ENCODE data around the gene CTCF.
"Not testable (repeated sequence)": the region's sequence is repeated elsewhere in the genome, so short reads cannot be mapped to it uniquely, and the experiment has no call there.

The CTCF gene

GRCh38 chr16:67562526-67562917, at the start of gene CTCF:
TSS of gene CTCF (plus strand) at chr16:67562526. CDS start at chr16:67610833, 48,307 bp downstream.
- peak; percentile 89 for DNase-seq

- not testable (repeated sequence) for DNase-seq
Measured at GRCh38 chr16:67513892-67514291, 48.4 kb upstream of the CTCF start.

- DNase-seq: peak; percentile 63
Measured at GRCh38 chr16:67514382-67514828, 47.9 kb upstream of the CTCF start.

- DNase-seq: no peak
Measured at GRCh38 chr16:67516296-67517154, 45.8 kb upstream of the CTCF start.

GRCh38 chr16:67517155-67517445, 45.2 kb upstream of the CTCF start:
- DNase-seq: no peak

- DNase-seq: no peak
Measured at GRCh38 chr16:67517661-67518423, 44.5 kb upstream of the CTCF start.

- no peak for DNase-seq
Measured at GRCh38 chr16:67518676-67519075, 43.6 kb upstream of the CTCF start.

GRCh38 chr16:67519242-67519641, 43.1 kb upstream of the CTCF start:
- DNase-seq: no peak

- peak; percentile 87 for DNase-seq
Measured at GRCh38 chr16:67521095-67521804, 41.1 kb upstream of the CTCF start.

GRCh38 chr16:67525176-67525860, 37.0 kb upstream of the CTCF start:
- no peak for DNase-seq

- DNase-seq: no peak
Measured at GRCh38 chr16:67526149-67526791, 36.1 kb upstream of the CTCF start.

GRCh38 chr16:67528222-67528869, 34.0 kb upstream of the CTCF start, which contains the start of gene RIPOR1:
TSS of gene RIPOR1 (plus strand) at chr16:67528829. CDS start at chr16:67538447, 9,618 bp downstream.
- no peak for DNase-seq

- peak; percentile 52 for DNase-seq
Measured at GRCh38 chr16:67528870-67529581, 33.3 kb upstream of the CTCF start.

- no peak for DNase-seq
Measured at GRCh38 chr16:67529582-67530012, 32.7 kb upstream of the CTCF start.

- peak; percentile 45 for DNase-seq
Measured at GRCh38 chr16:67530013-67530939, 32.0 kb upstream of the CTCF start.

GRCh38 chr16:67531247-67531646, 31.1 kb upstream of the CTCF start:
- DNase-seq: no peak

- DNase-seq: no peak
Measured at GRCh38 chr16:67533024-67533560, 29.2 kb upstream of the CTCF start.

GRCh38 chr16:67533987-67534386, 28.3 kb upstream of the CTCF start:
- not testable (repeated sequence) for DNase-seq

- no peak for DNase-seq
Measured at GRCh38 chr16:67534431-67534830, 27.9 kb upstream of the CTCF start.

Measured in NCI-H1092 treated with DMSO at 0.1 percent for 48 hours (cell line).